Measurements from ENCODE around the gene SEMA6B.

DNA sequence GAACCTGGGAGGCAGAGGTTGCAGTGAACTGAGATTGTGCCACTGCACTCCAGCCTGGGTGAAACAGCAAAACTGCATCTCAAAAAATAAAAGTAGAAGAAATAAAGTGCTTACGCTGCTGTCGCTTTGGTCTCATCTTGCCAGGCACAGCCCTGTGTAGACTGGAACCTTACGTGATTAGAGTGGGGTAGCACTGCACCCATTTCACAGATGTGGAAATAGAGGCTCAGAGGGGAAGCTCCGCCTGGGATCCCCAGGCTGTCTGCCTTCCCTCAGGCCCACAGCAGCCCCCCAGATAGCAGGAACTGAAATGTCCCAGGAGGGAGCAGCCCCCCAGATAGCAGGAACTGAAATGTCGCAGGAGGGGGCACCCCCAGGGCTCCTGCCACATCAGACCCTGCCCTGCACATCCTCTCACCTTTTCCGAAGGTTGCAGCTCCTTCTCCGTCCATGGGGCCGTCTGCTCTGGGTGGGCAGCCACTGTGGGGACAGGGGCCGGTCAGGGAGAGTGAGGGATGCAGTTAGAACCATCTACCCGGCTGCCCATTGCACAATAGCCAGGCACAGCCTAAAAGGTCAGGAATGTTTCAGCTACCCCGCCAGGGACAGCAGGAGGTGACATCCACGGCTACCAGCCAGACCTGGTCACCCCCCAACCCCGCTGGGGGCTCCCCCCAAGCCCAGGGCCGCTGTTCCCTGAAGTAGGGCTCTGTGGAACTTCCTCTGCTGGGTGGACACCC lies 43.1 kb downstream of the SEMA6B start:
- TF ChIP-seq, protein P1, sequence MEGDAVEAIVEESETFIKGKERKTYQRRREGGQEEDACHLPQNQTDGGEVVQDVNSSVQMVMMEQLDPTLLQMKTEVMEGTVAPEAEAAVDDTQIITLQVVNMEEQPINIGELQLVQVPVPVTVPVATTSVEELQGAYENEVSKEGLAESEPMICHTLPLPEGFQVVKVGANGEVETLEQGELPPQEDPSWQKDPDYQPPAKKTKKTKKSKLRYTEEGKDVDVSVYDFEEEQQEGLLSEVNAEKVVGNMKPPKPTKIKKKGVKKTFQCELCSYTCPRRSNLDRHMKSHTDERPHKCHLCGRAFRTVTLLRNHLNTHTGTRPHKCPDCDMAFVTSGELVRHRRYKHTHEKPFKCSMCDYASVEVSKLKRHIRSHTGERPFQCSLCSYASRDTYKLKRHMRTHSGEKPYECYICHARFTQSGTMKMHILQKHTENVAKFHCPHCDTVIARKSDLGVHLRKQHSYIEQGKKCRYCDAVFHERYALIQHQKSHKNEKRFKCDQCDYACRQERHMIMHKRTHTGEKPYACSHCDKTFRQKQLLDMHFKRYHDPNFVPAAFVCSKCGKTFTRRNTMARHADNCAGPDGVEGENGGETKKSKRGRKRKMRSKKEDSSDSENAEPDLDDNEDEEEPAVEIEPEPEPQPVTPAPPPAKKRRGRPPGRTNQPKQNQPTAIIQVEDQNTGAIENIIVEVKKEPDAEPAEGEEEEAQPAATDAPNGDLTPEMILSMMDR (IDR thresholded peaks at IDR 0.05 in 8 of 11, conservative IDR thresholded peaks at IDR 0.05 in 3 of 11), result no peak
- no peak for TF ChIP-seq POLR2A (IDR thresholded peaks at IDR 0.05)

Data from spleen (tissue), 7 donors.